Measurements from ENCODE around the gene ORC1.

The ORC1 gene

DNA sequence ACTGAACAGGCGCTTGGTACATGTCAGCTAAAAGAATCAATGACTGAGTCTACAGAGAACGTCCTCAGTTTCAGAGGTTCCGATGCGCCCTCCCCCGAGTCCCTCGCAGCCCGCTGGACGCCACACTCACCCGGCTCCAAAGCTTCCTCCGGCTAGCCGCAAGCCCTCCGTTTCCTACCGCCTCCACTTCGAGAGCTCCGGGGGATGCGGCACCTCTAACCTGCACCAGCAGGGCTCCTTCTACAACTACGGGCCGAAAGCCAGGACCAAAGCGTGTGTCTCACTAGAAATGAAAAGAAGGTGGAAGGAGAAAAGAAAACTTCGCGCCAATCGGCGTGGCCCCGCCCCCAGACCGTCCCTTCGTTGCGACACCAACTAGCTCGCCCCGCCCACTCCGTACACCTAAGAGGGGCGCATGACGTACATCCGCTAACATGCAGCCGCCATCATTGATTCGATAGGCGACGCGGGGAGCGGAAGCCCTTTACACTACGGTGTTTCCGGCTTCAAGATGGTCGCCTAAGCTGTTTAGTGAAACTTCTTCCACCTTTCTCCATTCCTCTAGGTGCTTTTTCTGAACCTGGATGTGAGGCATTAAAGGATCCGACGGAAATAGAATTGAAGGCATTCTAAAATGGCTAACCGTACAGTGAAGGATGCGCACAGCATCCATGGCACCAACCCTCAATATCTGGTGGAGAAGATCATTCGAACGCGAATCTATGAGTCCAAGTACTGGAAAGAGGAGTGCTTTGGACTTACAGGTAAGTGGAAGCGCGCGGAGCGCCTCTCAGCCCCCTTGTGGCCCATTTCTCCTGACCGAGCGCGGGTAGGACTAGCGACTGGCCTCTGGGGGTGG is at the start of gene ORC1, which contains the start of gene PRPF38A:
Gene ORC1, minus strand, starts transcription at position 308 of the 859 bp plus-strand sequence. CDS start 2,200 bp downstream, outside the sequence.
Gene PRPF38A, plus strand, starts transcription at position 487 of the 859 bp plus-strand sequence. Its CDS starts 148 bp downstream, at position 635.
- peak; percentile 94 for DNase-seq (ENCODE audit: low read depth)

DNA sequence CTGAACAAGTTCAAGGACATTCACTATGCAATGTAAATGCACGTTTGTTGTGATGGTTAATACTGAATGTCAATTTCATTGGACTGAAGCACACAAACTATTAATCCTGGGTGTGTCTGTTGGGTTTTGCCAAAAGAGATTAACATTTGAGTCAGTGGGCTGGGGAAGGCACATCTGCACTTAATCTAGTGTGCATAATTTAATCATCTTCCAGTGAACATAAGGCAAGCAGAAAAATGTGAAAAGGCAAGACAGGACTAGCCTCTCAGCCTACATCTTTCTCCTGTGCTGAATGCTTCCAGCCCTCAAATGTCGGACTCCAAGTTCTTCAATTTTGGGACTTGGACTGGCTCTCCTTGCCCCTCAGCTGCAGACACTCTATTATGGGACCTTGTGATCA is 40.2 kb upstream of the ORC1 start:
- DNase-seq (ENCODE audit: low read depth): no peak

DNA sequence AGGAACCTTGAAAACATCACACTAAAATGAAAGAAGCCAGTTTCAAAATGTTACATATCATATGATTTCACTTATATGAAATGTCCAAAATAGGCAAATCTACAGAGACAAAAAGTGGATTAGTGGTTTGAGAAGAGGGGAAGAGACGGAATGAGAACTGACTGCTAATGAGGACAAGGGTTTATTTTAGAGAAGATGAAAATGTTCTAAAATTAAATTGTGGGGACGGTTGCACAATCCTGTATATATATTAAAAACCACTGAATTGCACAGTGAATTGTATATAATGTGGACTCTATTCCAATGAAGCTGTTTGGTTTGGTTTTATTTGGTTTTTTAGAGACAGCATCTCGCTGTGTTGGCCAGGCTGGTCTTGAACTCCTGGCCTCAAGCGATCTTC is 35.8 kb upstream of the ORC1 start:
- no peak for DNase-seq (ENCODE audit: low read depth)

DNA sequence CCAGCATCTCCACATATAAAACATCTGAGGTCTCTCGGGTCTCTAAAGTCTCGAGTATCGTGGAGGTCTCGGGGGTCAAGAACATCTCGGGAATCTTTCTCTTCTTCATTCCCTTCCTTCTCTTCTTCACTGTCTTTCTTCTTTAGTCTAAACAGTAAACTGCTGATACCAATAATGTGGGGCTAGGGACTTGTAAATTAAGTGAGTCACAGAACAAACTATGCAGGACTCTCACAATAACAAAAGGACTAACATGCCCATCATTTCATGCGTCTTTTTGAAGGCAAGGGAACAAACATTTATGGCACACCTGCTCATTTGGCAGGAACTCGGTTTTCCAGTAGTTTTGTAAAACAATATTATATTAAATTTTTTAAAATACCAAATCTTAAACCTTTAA is 32.6 kb upstream of the ORC1 start:
- DNase-seq (ENCODE audit: low read depth): no peak

DNA sequence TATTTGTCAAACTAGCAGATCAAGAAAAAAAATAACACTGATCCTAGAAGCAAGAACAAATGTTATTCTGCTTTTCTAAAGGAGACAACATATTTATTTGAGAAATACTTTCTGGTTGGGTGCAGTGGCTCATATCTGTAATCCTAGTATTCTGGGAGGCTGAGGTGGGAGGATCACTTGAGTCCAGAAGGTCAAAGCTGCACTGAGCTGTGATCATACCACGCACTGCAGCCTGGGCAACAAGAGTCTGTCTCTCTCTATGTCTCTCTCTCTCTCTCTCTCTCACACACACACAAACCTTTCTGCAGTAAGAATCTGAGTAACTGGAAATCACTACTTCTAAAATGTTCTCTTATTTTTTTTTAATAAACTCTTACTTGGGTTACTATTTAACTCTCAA is 31.4 kb upstream of the ORC1 start:
- no peak for DNase-seq (ENCODE audit: low read depth)

DNA sequence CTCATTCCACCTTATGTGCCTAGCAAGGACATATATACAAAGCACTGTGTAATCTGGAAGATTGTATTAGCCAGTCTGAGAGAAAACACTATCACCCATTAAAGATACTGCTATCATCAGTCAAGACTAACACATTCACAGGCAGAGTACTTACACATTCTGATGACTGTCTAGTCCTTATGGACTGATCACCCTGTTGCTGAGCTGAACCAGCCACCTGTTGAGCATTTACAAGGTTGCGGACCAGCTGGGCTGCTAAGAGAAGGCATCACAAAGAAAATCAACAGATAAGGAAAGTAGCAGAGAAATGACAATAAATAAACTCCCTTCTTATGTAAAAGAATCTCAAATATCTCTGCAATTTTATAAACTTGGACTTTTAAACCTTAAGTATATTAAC is 31.0 kb upstream of the ORC1 start:
- no peak for DNase-seq (ENCODE audit: low read depth)

DNA sequence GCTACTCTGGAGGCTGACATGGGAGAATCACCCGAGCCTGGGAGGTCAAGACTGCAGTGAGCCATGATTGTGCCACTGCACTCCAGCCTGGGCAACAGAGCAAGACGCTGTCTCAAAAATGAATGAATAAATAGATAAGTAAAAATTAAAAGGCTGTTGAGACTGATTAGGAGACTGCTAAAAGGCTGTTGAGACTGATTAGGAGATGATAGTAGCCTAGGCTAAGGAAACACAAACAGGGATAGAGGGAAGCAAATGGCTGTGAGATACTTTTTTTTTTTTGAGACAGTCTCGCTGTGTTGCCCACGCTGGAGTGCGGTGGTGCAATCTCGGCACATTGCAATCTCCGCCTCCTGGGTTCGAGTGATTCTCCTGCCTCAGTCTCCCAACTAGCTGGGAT is 28.6 kb upstream of the ORC1 start:
- no peak for DNase-seq (ENCODE audit: low read depth)

DNA sequence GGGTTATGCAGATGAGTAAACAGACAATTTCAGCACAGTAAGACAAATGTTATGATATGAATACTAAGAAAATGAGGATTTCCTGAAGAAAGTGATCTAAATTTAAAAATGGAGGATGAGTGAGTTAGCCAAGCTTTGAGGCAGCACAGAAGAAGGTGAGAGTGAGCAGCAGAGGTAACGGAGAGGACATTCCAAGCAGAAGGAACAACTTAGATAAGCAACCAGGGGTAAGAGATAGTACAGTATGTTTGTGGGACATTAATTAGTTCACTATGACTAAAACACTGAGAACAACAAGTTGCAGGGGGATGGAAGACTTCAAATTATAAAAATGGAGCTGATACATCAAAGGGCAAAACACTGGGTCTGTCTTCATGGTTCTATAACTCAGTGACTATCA is 22.9 kb upstream of the ORC1 start:
- DNase-seq (ENCODE audit: low read depth): no peak

DNA sequence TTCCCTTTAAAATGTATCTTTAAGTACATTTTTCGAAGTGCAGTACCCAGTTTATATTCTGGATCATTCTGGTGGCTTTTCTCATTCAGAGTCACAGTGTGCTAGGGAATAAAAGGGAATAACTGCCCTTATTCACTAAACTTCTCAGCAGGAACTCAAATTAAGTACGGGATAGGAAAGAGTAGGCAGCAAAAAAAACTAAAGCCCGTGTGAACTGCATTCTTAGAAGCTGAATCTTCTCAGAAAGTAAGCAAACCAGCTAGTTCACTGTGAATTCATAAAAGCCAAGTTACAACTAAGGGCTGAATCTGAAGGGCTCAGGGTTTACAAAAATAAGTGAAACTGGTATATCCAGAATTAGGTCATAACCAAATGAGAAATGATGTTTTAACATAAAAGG is 22.1 kb upstream of the ORC1 start:
- no peak for DNase-seq (ENCODE audit: low read depth)

DNA sequence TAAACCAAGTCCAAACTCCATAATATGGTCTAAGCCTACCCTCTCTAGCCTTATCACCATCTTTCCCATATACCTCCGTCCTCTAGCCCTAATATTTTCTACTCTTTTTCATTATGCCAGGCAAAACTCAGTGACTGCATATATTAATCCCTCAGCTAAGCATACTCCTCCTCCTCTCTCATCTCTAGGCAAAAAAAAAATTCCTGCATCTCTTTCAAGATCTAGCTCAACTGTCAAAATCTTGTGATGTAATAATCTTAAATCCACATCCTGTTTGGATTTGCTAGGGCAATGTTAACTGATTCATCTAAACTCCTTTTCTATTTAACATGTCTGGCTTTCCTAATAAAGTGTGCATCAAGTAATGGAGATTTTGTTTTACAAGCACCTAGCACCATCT is 20.6 kb upstream of the ORC1 start:
- no peak for DNase-seq (ENCODE audit: low read depth)

DNA sequence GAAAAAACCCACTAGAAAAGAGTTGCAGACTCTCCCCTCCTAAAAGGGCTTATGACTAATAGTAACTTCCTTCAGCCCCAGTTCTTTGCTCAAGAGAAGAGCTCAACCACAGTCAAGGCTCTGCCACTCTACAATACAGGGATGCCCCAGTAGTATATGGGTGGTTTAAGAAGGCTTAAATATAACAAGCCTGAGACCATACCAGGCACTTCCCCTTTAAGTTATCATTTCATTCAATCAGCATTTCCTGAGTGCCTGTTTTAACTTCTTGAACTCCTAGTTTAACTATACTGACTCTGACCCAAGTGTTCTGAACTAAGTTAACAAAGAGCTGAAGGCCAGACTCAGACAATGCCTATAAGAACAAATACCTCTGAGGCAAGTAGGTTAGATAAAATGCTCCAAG is 20.0 kb upstream of the ORC1 start:
- DNase-seq (ENCODE audit: low read depth): peak; percentile 20

DNA sequence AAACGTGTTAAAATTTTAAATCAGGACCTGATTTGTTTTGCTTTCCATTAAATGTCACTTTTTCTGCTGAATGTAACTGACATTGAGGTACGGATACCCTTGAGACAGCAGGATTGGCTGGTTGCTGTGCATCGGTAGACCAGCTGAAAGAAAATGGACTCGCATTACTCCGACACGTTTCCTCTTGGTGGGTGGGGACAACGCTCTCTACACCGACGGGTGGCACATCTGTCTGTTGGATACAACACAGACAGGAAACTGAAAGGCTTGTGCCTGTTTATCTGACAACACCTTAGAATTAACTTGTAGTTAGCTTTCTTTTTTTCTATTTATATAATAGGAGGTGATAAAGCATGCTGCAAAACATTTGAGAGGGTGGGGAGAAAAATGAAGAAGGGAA is 19.5 kb upstream of the ORC1 start:
- DNase-seq (ENCODE audit: low read depth): no peak

DNA sequence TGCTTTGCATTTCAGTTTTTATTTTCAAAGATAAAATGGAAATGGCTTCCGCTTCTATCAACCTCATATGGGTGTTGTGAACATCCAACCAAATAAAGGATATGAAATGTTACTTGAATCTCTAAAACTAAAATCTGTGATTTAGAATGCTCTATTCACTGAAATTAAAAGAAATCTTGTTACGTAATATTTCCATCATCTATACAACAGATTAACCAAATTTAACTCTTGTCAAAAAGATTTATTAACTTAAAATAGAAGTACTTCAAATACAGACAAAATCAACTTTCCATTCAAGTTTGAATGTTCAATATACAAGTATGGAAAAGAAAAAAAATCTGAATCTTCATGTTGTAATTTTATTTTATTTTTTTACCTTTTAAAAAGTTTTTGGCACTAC is 18.8 kb upstream of the ORC1 start:
- DNase-seq (ENCODE audit: low read depth): no peak

DNA sequence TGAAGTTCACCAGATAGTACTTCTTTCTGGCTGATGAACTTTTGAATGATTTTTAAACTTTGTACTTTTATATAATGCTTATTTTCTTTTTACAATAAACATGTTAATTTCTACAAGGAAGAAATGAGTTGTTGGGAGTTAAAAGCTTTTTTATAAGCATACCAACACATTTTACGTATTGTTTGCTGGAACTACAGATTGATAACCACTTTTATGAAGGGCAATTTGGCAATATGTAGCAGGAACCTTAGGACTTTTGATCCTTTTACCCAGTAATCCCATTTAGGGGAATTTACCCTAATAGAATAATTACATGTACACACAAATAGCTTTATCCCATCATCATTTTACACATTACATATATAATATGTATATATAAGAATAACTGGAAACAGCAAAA is 16.5 kb upstream of the ORC1 start:
- no peak for DNase-seq (ENCODE audit: low read depth)

DNA sequence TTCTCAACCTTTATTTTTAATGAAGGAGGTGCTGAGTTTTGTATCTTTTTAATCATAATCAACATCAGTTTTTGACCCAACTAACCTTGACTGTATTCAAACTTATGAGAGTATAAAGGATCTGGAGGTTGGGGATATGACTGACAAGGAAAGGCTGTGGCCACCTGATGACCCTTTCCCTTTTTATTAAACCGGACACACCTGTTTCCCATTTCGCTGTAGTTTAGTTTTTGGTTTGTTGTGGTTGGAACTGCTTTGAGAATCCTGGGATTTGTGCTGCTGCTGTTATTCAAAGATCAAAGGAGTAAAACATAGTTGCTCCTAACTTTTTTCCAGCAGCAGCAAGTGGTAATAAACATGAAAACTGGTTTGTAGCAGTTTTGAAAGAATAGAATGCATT is 12.6 kb upstream of the ORC1 start:
- no peak for DNase-seq (ENCODE audit: low read depth)

DNA sequence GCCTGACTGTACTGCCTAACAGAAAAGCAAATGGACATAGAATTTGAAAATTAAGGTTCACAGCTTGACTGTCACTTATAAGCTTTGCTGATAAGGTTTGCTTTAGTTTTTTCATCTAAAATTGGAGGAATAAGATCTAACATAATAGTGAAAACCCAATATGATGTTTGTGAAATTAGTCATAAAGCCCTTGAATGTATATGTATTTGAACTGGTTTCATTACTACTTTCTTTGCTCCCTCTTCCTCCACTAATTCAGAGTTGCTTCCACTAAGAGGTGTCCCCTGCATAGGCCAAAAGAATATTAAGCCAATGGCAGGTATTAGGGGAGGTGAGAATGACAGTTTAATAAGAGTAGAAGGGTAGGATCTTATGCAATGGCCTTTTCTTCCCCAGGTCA is 10.7 kb upstream of the ORC1 start:
- DNase-seq (ENCODE audit: low read depth): no peak

DNA sequence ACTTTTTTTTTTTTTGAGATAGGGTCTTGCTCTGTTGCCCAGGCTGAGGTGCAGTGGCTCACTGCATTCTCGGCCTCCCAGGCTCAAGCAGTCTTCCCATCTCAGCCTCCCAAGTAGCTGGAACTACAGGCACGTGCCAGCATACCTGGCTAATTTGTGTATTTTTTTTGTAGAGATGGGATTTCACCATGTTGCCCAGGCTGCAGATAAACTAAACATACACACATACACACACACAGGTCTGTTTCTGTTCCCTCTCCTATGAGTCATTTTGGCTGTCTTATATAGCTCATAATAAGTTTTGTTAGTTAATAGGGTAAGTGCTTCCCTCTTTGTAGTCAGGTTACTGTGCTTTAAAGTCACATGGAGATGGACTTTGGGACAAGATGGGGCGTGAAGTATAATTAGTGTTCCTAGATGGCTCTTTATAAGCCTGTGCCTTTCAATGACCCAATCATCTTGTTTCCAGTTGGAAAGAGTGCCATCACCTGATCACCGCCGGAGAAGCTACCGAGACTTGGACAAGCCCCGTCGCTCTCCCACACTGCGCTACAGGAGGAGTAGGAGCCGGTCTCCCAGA is 9.3 kb upstream of the ORC1 start:
- DNase-seq (ENCODE audit: low read depth): no peak

DNA sequence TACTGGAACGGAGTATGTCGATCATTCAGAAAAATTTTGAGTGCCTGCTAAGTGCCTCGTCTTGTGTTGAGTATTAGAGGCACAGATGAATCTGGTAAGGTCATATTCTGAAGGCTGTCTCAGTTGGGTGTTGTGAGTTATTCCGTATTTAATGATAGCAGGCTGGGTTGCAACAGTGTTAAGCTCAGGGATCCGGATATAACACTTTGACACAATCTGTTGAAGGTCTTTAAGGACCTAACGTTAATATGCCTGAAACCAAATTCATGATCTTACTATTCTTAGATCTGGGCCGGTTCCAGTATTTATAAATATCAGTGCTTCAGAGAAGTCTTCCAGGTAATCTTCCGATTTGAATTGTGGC is 734 bp upstream of the ORC1 start:
- DNase-seq (ENCODE audit: low read depth): no peak

DNA sequence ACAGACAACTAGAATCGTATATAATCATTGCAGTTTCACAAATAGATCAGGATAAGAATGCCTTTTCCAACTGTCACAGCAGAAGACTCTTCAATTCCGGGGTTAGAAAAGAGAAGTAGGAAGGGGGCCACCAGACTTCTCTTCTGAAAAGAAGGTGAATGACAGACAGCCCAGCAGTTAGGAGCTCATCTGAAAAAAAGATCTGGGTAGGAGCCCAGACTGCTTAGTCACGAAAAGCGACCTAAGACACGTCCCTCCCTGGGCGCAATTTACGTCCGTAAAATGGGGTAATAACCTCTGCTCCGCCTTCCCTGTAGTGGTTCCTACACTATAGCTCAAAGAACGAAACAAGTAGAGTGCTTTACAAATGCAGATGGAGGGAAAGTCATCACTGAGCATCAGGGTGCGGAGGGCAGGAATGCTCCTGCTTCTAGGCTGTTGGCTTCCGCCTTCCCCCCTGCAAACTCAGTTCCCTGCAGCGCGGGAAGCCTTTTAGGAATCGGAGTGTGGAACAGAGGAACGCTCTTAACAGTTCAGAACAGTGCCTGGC is 582 bp downstream of the ORC1 start:
- DNase-seq (ENCODE audit: low read depth): peak; percentile 80

DNA sequence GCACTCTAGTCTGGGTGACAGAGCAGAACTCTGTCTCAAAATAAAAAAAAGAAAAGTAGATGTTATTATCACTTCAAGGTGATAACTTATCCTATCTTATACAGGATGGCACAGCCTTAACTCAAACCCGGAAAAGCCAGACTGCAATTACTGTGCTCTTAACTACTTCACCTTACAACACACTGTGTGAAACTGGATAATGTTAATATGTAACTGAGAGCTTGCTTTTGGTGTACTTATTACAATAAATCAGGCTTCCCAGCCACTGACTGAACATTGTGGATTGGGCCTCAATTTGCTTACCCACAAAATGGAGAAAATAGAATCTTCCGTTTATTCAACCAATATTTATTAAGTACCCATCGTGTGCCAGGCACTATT is 1.4 kb downstream of the ORC1 start:
- no peak for DNase-seq (ENCODE audit: low read depth)

DNA sequence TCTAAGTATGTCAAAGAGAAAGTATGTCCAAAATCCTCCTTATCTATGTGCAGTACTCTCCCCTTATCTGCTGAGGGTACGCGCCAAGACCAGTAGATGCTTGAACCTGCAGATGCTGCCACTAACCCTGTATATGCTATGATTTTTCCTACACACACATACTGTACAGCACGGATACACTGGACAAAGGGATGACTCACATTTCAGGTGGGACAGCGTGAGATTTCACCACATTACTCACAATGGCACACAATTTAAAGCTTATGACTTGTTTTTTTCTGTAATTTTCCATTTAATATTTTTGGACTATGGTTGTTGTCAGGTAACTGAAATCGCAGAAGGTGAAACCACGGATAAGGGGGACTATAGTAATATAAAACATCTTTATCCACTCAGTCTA is 4.1 kb downstream of the ORC1 start:
- DNase-seq (ENCODE audit: low read depth): no peak

DNA sequence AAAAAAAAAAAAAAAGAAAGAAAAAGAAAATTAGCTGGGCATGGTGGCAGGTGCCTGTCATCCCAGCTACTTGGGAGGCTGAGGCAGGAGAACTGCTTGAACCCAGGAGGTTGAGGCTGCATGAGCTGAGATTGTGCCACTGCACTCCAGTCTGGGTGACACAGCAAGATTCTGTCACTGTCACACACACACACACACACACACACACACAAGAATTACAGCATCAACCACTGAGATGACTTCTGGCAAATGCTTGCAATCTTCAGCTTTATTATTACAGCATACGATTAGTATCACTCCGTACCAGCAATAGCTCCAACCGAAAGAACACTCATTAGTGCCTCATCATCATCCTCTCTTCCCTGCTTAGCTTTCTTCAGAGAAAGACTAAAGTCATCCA is 4.6 kb downstream of the ORC1 start:
- no peak for DNase-seq (ENCODE audit: low read depth)

DNA sequence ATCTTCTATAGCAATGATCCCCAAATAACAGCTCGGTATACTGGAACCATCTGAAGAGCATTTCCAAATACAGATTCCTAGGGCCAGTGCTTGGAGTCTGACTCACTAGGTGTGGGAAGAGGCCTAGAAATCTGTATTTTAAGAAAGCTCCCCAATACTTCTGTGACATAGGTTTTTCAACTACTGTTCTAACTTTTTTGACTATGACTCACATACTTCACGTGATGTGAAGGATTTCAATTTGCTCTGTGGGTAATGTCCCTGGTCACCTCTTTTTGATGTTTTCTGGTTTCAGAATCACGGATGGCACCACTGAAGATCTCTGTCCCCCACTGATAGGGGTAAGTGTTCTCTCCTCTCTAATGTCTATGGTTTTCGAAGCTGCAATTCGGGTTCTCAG is 11.0 kb downstream of the ORC1 start:
- no peak for DNase-seq (ENCODE audit: low read depth)

DNA sequence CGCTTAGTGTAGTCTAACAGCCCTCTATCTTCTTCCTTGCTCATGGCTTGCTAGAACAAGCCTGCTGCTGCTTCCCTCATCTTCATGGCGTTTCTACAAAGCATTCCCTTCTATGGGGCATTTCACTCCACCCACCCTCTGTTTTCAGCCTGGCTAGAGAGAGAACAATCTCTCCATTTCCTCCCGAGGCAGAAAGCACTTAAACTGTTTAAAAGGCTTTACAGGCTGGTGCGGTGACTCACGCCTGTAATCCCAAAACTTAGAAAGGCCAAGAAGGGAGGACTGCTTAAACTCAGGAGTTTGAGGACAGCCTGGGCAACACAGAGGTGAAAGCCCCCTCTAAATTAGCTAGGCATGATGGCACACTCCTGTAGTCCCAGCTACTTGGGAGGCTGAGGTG is 17.8 kb downstream of the ORC1 start:
- DNase-seq (ENCODE audit: low read depth): no peak
